WTC11 (cell line): ENCODE measurements around the gene TPCN2. TPM values are rescaled to one million over a fixed set of nuclear protein-coding genes. Genes with fewer than 3 reads are reported as not detected.

Source experiments
- ATAC-seq: fragments of 200-7000 bp; cut with Tn5 transposase; 2 replicates; pipeline ENCODE4 v1.10.0; 2021; ENCODE audit warnings: mild to moderate bottlenecking, moderate library complexity
- CTCF ChIA-PET: fragments of 300-600 bp; sonication (Branson Sonifier 250); formaldehyde crosslinking; loops from one replicate; lab custom pipeline; 2021; ENCODE audit warnings: antibody characterized with exemption; lab: Charles Lee
- POLR2A ChIA-PET: fragments of 350-600 bp; sonication (Branson Sonifier 250); formaldehyde crosslinking; loops from one replicate; lab custom pipeline; 2021; ENCODE audit warnings: antibody characterized with exemption; lab: Charles Lee
- DNase-seq: peaks from one replicate; pipeline ENCODE4 v3.0.0; 2021; ENCODE audit warnings: low spot score
- H3K27ac Mint-ChIP-seq: 2 replicates; pipeline ENCODE4 v1.8.0; 2021; ENCODE audit warnings: mixed read lengths
- H3K27me3 Mint-ChIP-seq: 2 replicates; pipeline ENCODE4 v1.8.0; 2021; ENCODE audit warnings: low read depth, mild to moderate bottlenecking, moderate library complexity, mixed read lengths
- H3K36me3 Mint-ChIP-seq: 2 replicates; pipeline ENCODE4 v1.8.0; 2021; ENCODE audit warnings: mixed read lengths
- H3K4me1 Mint-ChIP-seq: 2 replicates; pipeline ENCODE4 v1.8.0; 2022; ENCODE audit warnings: mixed read lengths
- H3K4me3 Mint-ChIP-seq: 2 replicates; pipeline ENCODE4 v1.8.0; 2021; ENCODE audit warnings: mild to moderate bottlenecking, moderate library complexity, mixed read lengths
- H3K9me3 Mint-ChIP-seq: 2 replicates; pipeline ENCODE4 v1.8.0; 2021; ENCODE audit warnings: mixed read lengths
- CBFB ChIP-seq: sonication (generic); formaldehyde crosslinking; IDR thresholded peaks from 2 replicates; pipeline ENCODE4 v1.8.1; 2022; ENCODE audit warnings: mild to moderate bottlenecking, low read depth, missing genetic modification reagents
- CREB1 ChIP-seq: sonication (generic); formaldehyde crosslinking; IDR thresholded peaks from 2 replicates; pipeline ENCODE4 v1.8.0; 2023; ENCODE audit warnings: mild to moderate bottlenecking, missing genetic modification reagents
- CREM ChIP-seq: sonication (generic); formaldehyde crosslinking; IDR thresholded peaks from 2 replicates; pipeline ENCODE4 v1.8.1; 2022; ENCODE audit warnings: mild to moderate bottlenecking, missing genetic modification reagents, moderate library complexity
- ELF4 ChIP-seq: sonication (generic); formaldehyde crosslinking; IDR thresholded peaks from 2 replicates; pipeline ENCODE4 v1.8.1; 2022; ENCODE audit warnings: low read depth, mild to moderate bottlenecking, moderate library complexity, missing genetic modification reagents
- ESRRA ChIP-seq: sonication (generic); formaldehyde crosslinking; IDR thresholded peaks from 2 replicates; pipeline ENCODE4 v1.8.1; 2022; ENCODE audit warnings: mild to moderate bottlenecking, missing genetic modification reagents, borderline replicate concordance
- FOXK1 ChIP-seq: sonication (generic); formaldehyde crosslinking; IDR thresholded peaks from 2 replicates; pipeline ENCODE4 v1.8.0; 2022; ENCODE audit warnings: mild to moderate bottlenecking, moderate library complexity, missing genetic modification reagents
- GABPB1 ChIP-seq: sonication (generic); formaldehyde crosslinking; IDR thresholded peaks from 2 replicates; pipeline ENCODE4 v1.8.1; 2023; ENCODE audit warnings: mild to moderate bottlenecking, missing genetic modification reagents
- GRHL2 ChIP-seq: fragments of 250-450 bp; sonication (Bioruptor Pico); IDR thresholded peaks from 2 replicates; pipeline ENCODE4 v1.8.0; 2022; ENCODE audit warnings: mild to moderate bottlenecking, moderate library complexity; ENCODE audit not compliant: insufficient replicate concordance, severe bottlenecking
- KAT7 ChIP-seq: sonication (generic); formaldehyde crosslinking; IDR thresholded peaks from 2 replicates; pipeline ENCODE4 v1.8.1; 2023; ENCODE audit warnings: missing genetic modification reagents, mild to moderate bottlenecking, borderline replicate concordance
- NFATC4 ChIP-seq: fragments of 250-450 bp; sonication (Bioruptor Pico); IDR thresholded peaks from 2 replicates; pipeline ENCODE4 v1.9.0; 2021; ENCODE audit warnings: mild to moderate bottlenecking
- NFYB ChIP-seq: sonication (generic); formaldehyde crosslinking; conservative IDR thresholded peaks from 2 replicates; pipeline ENCODE4 v1.8.0; 2022; ENCODE audit warnings: low read depth, missing genetic modification reagents
- NR2C2 ChIP-seq: sonication (generic); formaldehyde crosslinking; IDR thresholded peaks from 2 replicates; pipeline ENCODE4 v1.8.0; 2022; ENCODE audit warnings: mild to moderate bottlenecking, missing genetic modification reagents
- NR3C1 ChIP-seq: sonication (generic); formaldehyde crosslinking; conservative IDR thresholded peaks from 2 replicates; pipeline ENCODE4 v1.8.1; 2023; ENCODE audit warnings: low read depth, mild to moderate bottlenecking, missing genetic modification reagents
- OVOL2 ChIP-seq: fragments of 250-450 bp; sonication (Bioruptor Pico); IDR thresholded peaks from 2 replicates; pipeline ENCODE4 v1.9.0; 2021; ENCODE audit warnings: mild to moderate bottlenecking, borderline replicate concordance
- RORB ChIP-seq: fragments of 250-450 bp; sonication (Bioruptor Pico); IDR thresholded peaks from 2 replicates; pipeline ENCODE4 v1.9.0; 2021; ENCODE audit warnings: mild to moderate bottlenecking
- SP1 ChIP-seq: sonication (generic); formaldehyde crosslinking; conservative IDR thresholded peaks from 2 replicates; pipeline ENCODE4 v1.8.1; 2022; ENCODE audit warnings: missing genetic modification reagents
- TEAD1 ChIP-seq: sonication (generic); formaldehyde crosslinking; IDR thresholded peaks from 2 replicates; pipeline ENCODE4 v1.8.0; 2022; ENCODE audit warnings: mild to moderate bottlenecking, missing genetic modification reagents
- ZBTB21 ChIP-seq: sonication (generic); formaldehyde crosslinking; IDR thresholded peaks from 2 replicates; pipeline ENCODE4 v1.8.1; 2023; ENCODE audit warnings: mild to moderate bottlenecking, missing genetic modification reagents, borderline replicate concordance
- ZNF396 ChIP-seq: fragments of 250-450 bp; sonication (Bioruptor Pico); IDR thresholded peaks from 2 replicates; pipeline ENCODE4 v1.8.0; 2021; ENCODE audit warnings: mild to moderate bottlenecking, moderate library complexity, borderline replicate concordance
- ZNF671 ChIP-seq: fragments of 250-450 bp; sonication (Bioruptor Pico); IDR thresholded peaks from 2 replicates; pipeline ENCODE4 v1.8.0; 2021; ENCODE audit warnings: mild to moderate bottlenecking
- total RNA-seq: library from RNA; stranded (reverse); gene quantifications from 3 replicates; pipeline ENCODE4 v1.2.3, GENCODE V29; 2021
- TF ChIP-seq, protein P1 (sequence below): fragments of 250-450 bp; sonication (Bioruptor Pico); IDR thresholded peaks from 2 replicates; pipeline ENCODE4 v2.1.2; 2022; ENCODE audit warnings: mild to moderate bottlenecking, moderate library complexity
- TF ChIP-seq, protein P2 (sequence below): sonication (generic); formaldehyde crosslinking; IDR thresholded peaks from 2 replicates; pipeline ENCODE4 v1.8.1; 2023; ENCODE audit warnings: mild to moderate bottlenecking, missing genetic modification reagents
- TF ChIP-seq, protein P3 (sequence below): sonication (generic); formaldehyde crosslinking; IDR thresholded peaks from 2 replicates; pipeline ENCODE4 v1.8.0; 2023; ENCODE audit warnings: mild to moderate bottlenecking, missing genetic modification reagents
- TF ChIP-seq, protein P4 (sequence below): sonication (generic); formaldehyde crosslinking; IDR thresholded peaks from 2 replicates; pipeline ENCODE4 v1.8.1; 2023; ENCODE audit warnings: mild to moderate bottlenecking, missing genetic modification reagents
- TF ChIP-seq, protein P5 (sequence below): fragments of 200-600 bp; IDR thresholded peaks from 2 replicates; pipeline ENCODE4 v1.8.0; 2022; ENCODE audit warnings: antibody characterized with exemption
- TF ChIP-seq, protein P6 (sequence below): sonication (generic); formaldehyde crosslinking; IDR thresholded peaks from 2 replicates; pipeline ENCODE4 v1.8.0; 2022; ENCODE audit warnings: mild to moderate bottlenecking, missing genetic modification reagents
- TF ChIP-seq, protein P7 (sequence below): sonication (generic); formaldehyde crosslinking; IDR thresholded peaks from 2 replicates; pipeline ENCODE4 v1.8.0; 2022; ENCODE audit warnings: mild to moderate bottlenecking, missing genetic modification reagents
- TF ChIP-seq, protein P8 (sequence below): fragments of 250-450 bp; sonication (Bioruptor Pico); IDR thresholded peaks from 2 replicates; pipeline ENCODE4 v1.9.0; 2021; ENCODE audit warnings: moderate library complexity, mild to moderate bottlenecking, inconsistent platforms, borderline replicate concordance

The TPCN2 gene
- total RNA-seq, 1 experiment from 2014 or later, result 24.6 TPM

DNA sequence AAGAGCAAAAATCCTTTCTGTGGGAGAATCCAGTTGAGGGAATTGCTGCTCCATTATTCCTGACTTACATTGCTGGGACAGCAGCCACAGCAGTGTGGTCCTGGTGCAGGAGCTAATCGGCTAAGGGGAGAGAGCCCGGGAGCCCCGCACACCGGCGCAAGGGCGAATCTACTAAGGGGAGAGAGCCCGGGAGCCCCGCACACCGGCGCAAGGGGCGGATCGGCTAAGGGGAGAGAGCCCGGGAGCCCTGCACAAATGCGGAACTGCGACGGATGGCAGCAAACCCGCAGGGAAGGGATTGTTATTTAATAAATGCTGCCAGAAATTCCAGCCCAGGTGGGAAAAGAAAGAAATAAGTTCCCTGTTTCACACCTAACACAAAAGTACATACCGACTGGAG lies 43.5 kb downstream of the TPCN2 start:
- no peaks in the 10 kb centered on the region for H3K27me3 Mint-ChIP-seq
- no peak overlapping the region for H3K4me3 Mint-ChIP-seq
- H3K4me1 Mint-ChIP-seq, result peaks cover 6% of the 10 kb centered on the region; the same call in 1 of the 2 replicates
- H3K36me3 Mint-ChIP-seq, result peaks cover 26% of the 10 kb centered on the region
- POLR2A ChIA-PET, result no interaction called here
- peaks cover 5% of the 10 kb centered on the region; the same call in 1 of the 2 replicates for H3K9me3 Mint-ChIP-seq
- TF ChIP-seq ZNF671 (no peak), CBFB (CRISPR knock-in tag) (no peak), NR3C1 (CRISPR knock-in tag) (no peak), ZNF396 (CRISPR knock-in tag) (no peak), RORB (no peak), KAT7 (CRISPR knock-in tag) (no peak), GRHL2 (no peak), GABPB1 (no peak), SP1 (no peak), FOXK1 (CRISPR knock-in tag) (no peak)
- TF ChIP-seq, protein P1, sequence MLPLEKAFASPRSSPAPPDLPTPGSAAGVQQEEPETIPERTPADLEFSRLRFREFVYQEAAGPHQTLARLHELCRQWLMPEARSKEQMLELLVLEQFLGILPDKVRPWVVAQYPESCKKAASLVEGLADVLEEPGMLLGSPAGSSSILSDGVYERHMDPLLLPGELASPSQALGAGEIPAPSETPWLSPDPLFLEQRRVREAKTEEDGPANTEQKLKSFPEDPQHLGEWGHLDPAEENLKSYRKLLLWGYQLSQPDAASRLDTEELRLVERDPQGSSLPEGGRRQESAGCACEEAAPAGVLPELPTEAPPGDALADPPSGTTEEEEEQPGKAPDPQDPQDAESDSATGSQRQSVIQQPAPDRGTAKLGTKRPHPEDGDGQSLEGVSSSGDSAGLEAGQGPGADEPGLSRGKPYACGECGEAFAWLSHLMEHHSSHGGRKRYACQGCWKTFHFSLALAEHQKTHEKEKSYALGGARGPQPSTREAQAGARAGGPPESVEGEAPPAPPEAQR (CRISPR knock-in tag), result no peak
- TF ChIP-seq, protein P2, sequence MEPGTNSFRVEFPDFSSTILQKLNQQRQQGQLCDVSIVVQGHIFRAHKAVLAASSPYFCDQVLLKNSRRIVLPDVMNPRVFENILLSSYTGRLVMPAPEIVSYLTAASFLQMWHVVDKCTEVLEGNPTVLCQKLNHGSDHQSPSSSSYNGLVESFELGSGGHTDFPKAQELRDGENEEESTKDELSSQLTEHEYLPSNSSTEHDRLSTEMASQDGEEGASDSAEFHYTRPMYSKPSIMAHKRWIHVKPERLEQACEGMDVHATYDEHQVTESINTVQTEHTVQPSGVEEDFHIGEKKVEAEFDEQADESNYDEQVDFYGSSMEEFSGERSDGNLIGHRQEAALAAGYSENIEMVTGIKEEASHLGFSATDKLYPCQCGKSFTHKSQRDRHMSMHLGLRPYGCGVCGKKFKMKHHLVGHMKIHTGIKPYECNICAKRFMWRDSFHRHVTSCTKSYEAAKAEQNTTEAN (CRISPR knock-in tag), result no peak
- TF ChIP-seq, protein P3, sequence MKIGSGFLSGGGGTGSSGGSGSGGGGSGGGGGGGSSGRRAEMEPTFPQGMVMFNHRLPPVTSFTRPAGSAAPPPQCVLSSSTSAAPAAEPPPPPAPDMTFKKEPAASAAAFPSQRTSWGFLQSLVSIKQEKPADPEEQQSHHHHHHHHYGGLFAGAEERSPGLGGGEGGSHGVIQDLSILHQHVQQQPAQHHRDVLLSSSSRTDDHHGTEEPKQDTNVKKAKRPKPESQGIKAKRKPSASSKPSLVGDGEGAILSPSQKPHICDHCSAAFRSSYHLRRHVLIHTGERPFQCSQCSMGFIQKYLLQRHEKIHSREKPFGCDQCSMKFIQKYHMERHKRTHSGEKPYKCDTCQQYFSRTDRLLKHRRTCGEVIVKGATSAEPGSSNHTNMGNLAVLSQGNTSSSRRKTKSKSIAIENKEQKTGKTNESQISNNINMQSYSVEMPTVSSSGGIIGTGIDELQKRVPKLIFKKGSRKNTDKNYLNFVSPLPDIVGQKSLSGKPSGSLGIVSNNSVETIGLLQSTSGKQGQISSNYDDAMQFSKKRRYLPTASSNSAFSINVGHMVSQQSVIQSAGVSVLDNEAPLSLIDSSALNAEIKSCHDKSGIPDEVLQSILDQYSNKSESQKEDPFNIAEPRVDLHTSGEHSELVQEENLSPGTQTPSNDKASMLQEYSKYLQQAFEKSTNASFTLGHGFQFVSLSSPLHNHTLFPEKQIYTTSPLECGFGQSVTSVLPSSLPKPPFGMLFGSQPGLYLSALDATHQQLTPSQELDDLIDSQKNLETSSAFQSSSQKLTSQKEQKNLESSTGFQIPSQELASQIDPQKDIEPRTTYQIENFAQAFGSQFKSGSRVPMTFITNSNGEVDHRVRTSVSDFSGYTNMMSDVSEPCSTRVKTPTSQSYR (CRISPR knock-in tag), result no peak
- TF ChIP-seq, protein P4, sequence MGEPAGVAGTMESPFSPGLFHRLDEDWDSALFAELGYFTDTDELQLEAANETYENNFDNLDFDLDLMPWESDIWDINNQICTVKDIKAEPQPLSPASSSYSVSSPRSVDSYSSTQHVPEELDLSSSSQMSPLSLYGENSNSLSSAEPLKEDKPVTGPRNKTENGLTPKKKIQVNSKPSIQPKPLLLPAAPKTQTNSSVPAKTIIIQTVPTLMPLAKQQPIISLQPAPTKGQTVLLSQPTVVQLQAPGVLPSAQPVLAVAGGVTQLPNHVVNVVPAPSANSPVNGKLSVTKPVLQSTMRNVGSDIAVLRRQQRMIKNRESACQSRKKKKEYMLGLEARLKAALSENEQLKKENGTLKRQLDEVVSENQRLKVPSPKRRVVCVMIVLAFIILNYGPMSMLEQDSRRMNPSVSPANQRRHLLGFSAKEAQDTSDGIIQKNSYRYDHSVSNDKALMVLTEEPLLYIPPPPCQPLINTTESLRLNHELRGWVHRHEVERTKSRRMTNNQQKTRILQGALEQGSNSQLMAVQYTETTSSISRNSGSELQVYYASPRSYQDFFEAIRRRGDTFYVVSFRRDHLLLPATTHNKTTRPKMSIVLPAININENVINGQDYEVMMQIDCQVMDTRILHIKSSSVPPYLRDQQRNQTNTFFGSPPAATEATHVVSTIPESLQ, result no peak
- TF ChIP-seq, protein P5, sequence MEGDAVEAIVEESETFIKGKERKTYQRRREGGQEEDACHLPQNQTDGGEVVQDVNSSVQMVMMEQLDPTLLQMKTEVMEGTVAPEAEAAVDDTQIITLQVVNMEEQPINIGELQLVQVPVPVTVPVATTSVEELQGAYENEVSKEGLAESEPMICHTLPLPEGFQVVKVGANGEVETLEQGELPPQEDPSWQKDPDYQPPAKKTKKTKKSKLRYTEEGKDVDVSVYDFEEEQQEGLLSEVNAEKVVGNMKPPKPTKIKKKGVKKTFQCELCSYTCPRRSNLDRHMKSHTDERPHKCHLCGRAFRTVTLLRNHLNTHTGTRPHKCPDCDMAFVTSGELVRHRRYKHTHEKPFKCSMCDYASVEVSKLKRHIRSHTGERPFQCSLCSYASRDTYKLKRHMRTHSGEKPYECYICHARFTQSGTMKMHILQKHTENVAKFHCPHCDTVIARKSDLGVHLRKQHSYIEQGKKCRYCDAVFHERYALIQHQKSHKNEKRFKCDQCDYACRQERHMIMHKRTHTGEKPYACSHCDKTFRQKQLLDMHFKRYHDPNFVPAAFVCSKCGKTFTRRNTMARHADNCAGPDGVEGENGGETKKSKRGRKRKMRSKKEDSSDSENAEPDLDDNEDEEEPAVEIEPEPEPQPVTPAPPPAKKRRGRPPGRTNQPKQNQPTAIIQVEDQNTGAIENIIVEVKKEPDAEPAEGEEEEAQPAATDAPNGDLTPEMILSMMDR, result no peak
- no peak overlapping the region for H3K27ac Mint-ChIP-seq
- ATAC-seq, result no peak
- CTCF ChIA-PET, result no interaction called here
- no peak for DNase-seq

DNA sequence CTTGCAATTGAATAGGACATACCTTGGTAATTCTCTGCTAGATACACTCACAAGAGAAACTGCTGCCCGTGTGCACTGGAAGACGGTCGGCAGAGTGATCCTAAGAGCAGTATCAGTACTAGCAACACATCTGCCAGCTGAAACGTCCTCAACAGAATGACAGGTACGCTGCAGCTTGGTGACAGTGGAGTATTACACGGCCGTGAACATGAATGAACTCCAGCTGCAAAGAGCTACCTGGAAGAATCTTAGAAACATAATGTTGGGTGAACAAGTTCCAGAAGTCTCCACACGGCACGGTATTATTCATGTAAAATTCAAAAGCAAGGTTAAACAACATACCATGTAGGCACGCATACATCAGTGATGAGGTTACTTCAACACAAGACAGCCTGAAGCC lies 44.4 kb downstream of the TPCN2 start:
- ChIA-PET CTCF (no interaction called here), POLR2A (no interaction called here)
- DNase-seq, result no peak
- peaks cover 6% of the 10 kb centered on the region; the same call in 1 of the 2 replicates for H3K4me1 Mint-ChIP-seq
- no peak overlapping the region for H3K27ac Mint-ChIP-seq
- H3K4me3 Mint-ChIP-seq, result no peak overlapping the region
- peaks cover 5% of the 10 kb centered on the region; the same call in 1 of the 2 replicates for H3K9me3 Mint-ChIP-seq
- peaks cover 26% of the 10 kb centered on the region for H3K36me3 Mint-ChIP-seq
- no peaks in the 10 kb centered on the region for H3K27me3 Mint-ChIP-seq
- no peak for ATAC-seq
- TF ChIP-seq, protein P6, sequence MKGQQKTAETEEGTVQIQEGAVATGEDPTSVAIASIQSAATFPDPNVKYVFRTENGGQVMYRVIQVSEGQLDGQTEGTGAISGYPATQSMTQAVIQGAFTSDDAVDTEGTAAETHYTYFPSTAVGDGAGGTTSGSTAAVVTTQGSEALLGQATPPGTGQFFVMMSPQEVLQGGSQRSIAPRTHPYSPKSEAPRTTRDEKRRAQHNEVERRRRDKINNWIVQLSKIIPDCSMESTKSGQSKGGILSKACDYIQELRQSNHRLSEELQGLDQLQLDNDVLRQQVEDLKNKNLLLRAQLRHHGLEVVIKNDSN (CRISPR knock-in tag), result no peak
- TF ChIP-seq ELF4 (no peak), TEAD1 (CRISPR knock-in tag) (no peak), NR2C2 (CRISPR knock-in tag) (no peak), SP1 (no peak), NFYB (CRISPR knock-in tag) (no peak), OVOL2 (CRISPR knock-in tag) (no peak), NFATC4 (CRISPR knock-in tag) (no peak), CREM (CRISPR knock-in tag) (no peak), ESRRA (no peak), CREB1 (CRISPR knock-in tag) (no peak), ZBTB21 (CRISPR knock-in tag) (no peak)
- TF ChIP-seq, protein P7, sequence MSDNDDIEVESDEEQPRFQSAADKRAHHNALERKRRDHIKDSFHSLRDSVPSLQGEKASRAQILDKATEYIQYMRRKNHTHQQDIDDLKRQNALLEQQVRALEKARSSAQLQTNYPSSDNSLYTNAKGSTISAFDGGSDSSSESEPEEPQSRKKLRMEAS (CRISPR knock-in tag), result no peak
- TF ChIP-seq, protein P8, sequence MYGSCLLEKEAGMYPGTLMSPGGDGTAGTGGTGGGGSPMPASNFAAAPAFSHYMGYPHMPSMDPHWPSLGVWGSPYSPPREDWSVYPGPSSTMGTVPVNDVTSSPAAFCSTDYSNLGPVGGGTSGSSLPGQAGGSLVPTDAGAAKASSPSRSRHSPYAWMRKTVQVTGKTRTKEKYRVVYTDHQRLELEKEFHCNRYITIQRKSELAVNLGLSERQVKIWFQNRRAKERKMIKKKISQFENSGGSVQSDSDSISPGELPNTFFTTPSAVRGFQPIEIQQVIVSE (CRISPR knock-in tag), result no peak
